IPS-18c (cell line): ENCODE data around the gene HES3.
A peak's percentile ranks its signal among the peaks of the same experiment; 100 is the strongest.

Source experiments
- H3K4me3 ChIP-seq: 2 replicates; pipeline ENCODE4 v1.7.0; 2013; ENCODE audit warnings: low read depth, mild to moderate bottlenecking, low read length, moderate library complexity; ENCODE audit not compliant: insufficient read depth
- H3K9me3 ChIP-seq: one replicate; pipeline ENCODE4 v1.6.1; 2013; ENCODE audit warnings: mild to moderate bottlenecking, low read length, moderate library complexity; ENCODE audit not compliant: control insufficient read depth, insufficient read depth

The HES3 gene

DNA sequence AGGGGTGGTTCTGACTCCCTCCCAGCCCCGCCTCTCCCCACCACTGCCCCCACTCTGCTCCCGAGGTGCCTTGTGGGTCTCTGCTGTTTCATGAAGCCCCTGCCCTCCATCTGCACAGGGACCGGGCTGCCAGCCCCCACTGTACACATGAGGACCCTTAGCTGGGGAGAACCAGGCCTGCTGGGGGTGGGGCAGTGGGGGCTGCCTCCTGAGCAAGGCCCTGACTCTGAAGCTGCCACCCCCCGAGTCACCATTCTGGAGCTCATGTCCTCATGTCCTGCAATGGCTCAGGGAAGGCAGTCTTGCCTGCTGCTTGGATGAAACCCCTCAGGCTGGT, 8.4 kb downstream of the HES3 start:
- no peaks in the 10 kb centered on the region for H3K9me3 ChIP-seq
- H3K4me3 ChIP-seq, result no peak overlapping the region

DNA sequence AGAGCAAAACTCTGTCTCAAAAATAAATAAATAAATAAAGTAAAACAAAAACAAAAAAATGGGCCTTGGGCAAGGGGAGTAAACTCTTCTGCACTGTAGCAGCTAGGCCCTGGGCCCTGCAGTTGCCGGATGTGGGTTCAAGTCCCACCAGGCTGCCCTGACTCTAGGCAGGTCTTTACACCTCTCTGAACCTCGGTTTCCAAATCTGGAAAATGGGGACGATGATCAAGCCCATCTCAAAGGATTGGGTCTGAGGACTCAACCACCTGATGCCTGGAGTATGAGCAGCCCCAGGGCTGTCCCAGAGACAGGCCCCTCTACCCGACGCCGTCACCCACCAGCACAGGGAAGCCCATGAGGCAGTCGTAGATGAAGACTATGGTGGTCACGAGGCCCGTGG, 9.4 kb downstream of the HES3 start:
- H3K4me3 ChIP-seq, result no peak overlapping the region

GRCh38 chr1:6254691-6255090, 10.7 kb downstream of the HES3 start:
- Histone ChIP-seq H3K4me3 (no peak overlapping the region), H3K9me3 (no peaks in the 10 kb centered on the region)

More for the DNA sequence above, 9.4 kb downstream of the HES3 start:
- no peaks in the 10 kb centered on the region for H3K9me3 ChIP-seq

DNA sequence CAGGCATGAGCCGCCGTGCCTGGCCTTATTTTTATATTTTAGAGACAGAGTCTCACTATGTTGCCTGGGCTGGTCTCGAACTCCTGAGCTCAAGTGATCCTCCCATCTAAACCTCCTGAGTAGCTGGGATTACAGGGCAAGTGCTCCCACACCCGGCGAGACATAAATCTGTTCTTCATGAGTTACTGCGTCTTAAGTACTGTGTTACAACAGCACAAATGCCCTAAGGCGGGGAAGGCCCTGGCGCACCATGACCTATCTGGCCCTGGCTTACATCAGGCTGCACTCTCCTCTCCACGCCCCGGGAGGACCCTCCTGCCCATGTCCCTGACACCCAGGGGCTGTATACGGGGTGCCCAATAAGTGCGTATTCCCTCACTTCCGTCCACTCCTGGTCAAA, 12.7 kb downstream of the HES3 start:
- no peaks in the 10 kb centered on the region for H3K9me3 ChIP-seq
- H3K4me3 ChIP-seq, result no peak overlapping the region

DNA sequence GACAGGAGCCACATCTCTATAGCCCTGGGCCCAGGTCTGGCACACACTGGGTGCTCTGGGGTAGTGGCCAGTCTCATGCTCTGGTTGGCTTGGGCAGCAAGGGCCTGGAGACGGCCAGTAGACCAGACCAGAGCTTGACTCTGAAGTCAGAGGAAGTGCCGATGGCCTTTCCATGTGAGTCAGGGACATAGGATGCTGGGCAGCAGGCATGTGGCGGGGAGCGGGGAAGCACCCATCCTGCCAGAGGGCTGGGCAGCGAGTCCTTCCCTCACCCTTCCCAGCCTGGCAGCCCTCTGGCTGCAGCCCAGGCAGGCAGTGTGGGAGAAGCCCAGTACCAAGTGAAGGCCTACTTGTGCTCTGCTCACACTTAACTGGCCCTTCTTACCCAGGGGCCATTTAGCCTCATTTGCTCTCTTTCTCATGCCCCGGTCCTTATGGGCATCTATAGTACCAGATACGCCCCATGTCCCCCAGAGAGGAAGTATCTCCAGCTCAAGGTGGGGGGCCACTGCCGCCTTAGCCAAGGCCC, 13.6 kb downstream of the HES3 start:
- Histone ChIP-seq H3K9me3 (no peaks in the 10 kb centered on the region), H3K4me3 (no peak overlapping the region)

DNA sequence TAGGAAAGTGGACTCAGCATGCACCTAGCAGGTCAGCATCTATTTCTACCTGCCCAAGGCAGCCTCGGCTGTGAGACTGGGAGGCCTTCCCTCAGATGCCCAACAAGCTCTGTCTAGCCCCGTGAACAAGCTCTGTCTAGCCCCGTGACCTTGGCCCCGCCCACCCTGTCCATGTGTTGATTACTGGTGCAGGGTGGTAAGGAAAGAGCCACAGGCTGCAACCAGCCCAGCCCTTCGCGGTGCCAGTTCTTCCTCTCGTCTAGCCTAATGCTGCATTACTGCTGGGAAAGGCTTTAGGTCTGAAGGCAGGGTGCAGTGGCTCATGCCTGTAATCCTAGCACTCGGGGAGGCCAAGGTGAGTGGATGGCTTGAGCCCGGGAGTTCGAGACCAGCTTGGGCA, 14.7 kb downstream of the HES3 start:
- Histone ChIP-seq H3K4me3 (no peak overlapping the region), H3K9me3 (no peaks in the 10 kb centered on the region)

- Histone ChIP-seq H3K9me3 (peaks cover 2% of the 10 kb centered on the region), H3K4me3 (peak overlapping the region; percentile 72; the same call in 1 of the 2 replicates)
These were observed 15.7 kb downstream of the HES3 start for GRCh38 chr1:6259491-6260362.

DNA sequence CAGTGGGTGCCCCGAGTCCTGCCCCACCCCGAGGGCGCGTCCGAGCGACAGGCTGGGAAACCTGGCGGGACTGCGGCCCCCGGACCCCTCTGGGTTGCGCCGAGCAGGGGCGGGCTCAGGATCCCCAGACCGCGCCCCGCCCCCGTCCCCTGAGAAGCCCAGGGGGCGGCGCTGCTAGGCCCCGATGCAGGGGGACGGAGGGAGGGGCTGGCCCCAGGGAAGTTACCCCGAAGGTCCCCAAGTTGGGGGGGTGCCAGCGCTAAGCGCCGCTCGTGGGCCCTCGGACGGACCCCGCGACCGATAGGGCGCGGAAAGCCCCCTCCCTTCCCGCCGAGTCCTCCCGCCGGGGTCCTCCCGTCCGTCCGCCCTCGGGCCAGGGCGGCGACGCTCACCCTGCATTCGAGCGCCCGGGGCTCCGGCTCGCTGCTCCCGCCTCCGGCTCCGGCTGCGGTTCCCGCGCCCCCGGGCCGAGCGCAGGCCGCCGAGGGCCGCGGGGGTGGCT, 16.5 kb downstream of the HES3 start:
- H3K9me3 ChIP-seq, result peaks cover 2% of the 10 kb centered on the region
- H3K4me3 ChIP-seq, result peak overlapping the region; percentile 72

GRCh38 chr1:6260961-6261614, 17.1 kb downstream of the HES3 start, which contains the start of gene GPR153:
Gene GPR153 (minus strand): TSS chr1:6261098. CDS start chr1:6254905, 6,193 bp downstream.
- Histone ChIP-seq H3K4me3 (peak within 1 kb of the TSS; percentile 72), H3K9me3 (peaks cover 2% of the 10 kb centered on the region)

- H3K4me3 ChIP-seq, result peak overlapping the region; percentile 64
- peaks cover 2% of the 10 kb centered on the region for H3K9me3 ChIP-seq
These were observed 17.6 kb downstream of the HES3 start for GRCh38 chr1:6261615-6261995.

GRCh38 chr1:6262555-6263420, 18.8 kb downstream of the HES3 start:
- H3K4me3 ChIP-seq, result no peak overlapping the region

GRCh38 chr1:6263716-6264115, 19.7 kb downstream of the HES3 start:
- Histone ChIP-seq H3K4me3 (no peak overlapping the region), H3K9me3 (peaks cover 2% of the 10 kb centered on the region)

More at GRCh38 chr1:6262555-6263420, 18.8 kb downstream of the HES3 start:
- H3K9me3 ChIP-seq, result peaks cover 2% of the 10 kb centered on the region

GRCh38 chr1:6265151-6265550, 21.2 kb downstream of the HES3 start:
- Histone ChIP-seq H3K4me3 (no peak overlapping the region), H3K9me3 (peaks cover 2% of the 10 kb centered on the region)

- no peak overlapping the region for H3K4me3 ChIP-seq
- H3K9me3 ChIP-seq, result peaks cover 2% of the 10 kb centered on the region
These were observed 22.7 kb downstream of the HES3 start for GRCh38 chr1:6266641-6267040.

- Histone ChIP-seq H3K4me3 (no peak overlapping the region), H3K9me3 (peaks cover 2% of the 10 kb centered on the region)
These were observed 23.8 kb downstream of the HES3 start for GRCh38 chr1:6267686-6268322.

DNA sequence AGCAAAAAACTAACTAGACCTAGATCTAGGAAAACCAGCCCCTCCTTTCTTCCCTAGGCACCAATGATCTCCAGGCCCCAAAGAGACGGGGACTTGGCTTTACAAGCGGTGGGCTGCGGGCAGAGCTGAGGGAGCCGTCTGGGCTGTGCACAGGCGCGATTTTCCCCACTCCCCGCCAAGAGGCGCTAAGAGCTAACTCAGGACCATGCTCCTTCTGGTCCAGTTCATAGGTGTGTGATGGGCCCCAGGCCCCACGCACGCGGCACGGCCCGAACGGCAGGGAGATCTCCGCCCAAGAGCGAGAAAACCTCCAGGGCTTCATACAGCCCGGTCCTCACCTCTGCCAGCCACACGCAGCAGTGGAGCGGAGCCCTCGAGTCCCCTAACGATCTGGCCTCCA, 24.4 kb downstream of the HES3 start:
- H3K4me3 ChIP-seq, result no peak overlapping the region

DNA sequence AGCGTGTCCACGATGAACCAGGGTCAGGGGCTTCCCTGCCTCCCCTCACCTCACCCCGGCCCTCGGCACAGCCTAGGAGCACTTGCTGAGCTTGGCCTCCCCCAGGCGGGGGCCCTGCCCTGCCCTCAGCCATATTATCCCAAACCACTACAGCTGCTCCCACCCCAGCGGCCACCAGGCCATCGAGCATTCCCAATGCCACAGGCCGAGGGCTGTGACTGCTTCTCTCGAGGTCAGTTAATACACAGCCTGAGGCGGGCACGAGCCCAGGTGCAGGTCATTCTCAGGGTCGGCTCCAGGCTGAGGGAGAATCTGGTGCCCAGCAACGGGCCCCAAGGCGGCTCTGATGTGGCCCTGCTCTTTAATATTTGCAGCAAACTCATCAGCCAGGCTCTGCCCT, 25.3 kb downstream of the HES3 start:
- H3K9me3 ChIP-seq, result no peaks in the 10 kb centered on the region

More for the DNA sequence above, 24.4 kb downstream of the HES3 start:
- H3K9me3 ChIP-seq, result peaks cover 2% of the 10 kb centered on the region

More for the DNA sequence above, 25.3 kb downstream of the HES3 start:
- H3K4me3 ChIP-seq, result no peak overlapping the region
